PC-3 (cell line): ENCODE measurements around the gene EP400.

ENCODE experiments used
- EZH2 ChIP-seq: fragments of 300-600 bp; sonication (generic); IDR thresholded peaks from one replicate; pipeline ENCODE4 v1.6.1; 2017; ENCODE audit warnings: antibody characterized with exemption, mild to moderate bottlenecking, low read length; ENCODE audit not compliant: unreplicated experiment
- TF ChIP-seq, protein P1 (sequence below): fragments of 300-600 bp; sonication (generic); conservative IDR thresholded peaks from 2 replicates; pipeline ENCODE4 v1.5.1; 2017; ENCODE audit warnings: antibody characterized with exemption, low read depth, mild to moderate bottlenecking, low read length

DNA sequence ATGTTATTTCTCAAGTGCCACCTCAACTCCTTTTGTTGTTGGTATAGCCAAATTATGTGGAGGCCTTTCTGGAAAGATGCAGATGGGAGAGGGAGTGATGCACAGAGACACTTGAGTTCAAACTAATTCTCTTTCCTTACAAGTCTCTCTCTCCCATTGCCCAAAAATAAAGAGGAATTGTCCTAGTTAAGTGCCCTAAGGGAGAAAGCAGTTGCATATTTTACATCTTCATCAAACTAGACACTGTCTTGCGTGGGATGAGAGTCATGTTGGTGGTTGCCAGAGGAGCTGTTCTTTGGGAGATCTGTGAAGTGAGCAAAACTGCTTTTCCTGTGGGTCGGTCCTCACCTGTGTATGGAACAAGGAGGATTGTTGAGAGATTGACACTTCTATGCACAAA, 72.2 kb downstream of the EP400 start:
- TF ChIP-seq, protein P1, sequence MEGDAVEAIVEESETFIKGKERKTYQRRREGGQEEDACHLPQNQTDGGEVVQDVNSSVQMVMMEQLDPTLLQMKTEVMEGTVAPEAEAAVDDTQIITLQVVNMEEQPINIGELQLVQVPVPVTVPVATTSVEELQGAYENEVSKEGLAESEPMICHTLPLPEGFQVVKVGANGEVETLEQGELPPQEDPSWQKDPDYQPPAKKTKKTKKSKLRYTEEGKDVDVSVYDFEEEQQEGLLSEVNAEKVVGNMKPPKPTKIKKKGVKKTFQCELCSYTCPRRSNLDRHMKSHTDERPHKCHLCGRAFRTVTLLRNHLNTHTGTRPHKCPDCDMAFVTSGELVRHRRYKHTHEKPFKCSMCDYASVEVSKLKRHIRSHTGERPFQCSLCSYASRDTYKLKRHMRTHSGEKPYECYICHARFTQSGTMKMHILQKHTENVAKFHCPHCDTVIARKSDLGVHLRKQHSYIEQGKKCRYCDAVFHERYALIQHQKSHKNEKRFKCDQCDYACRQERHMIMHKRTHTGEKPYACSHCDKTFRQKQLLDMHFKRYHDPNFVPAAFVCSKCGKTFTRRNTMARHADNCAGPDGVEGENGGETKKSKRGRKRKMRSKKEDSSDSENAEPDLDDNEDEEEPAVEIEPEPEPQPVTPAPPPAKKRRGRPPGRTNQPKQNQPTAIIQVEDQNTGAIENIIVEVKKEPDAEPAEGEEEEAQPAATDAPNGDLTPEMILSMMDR: no peak
- no peak for TF ChIP-seq EZH2
